Posterior vena cava (tissue), 2 donors: ENCODE measurements around the gene CCDC34. TPM values are rescaled to one million over a fixed set of nuclear protein-coding genes. Genes with fewer than 3 reads are reported as not detected.

Experiments
- DNase-seq: peaks from one replicate; pipeline ENCODE4 v3.0.0-alpha.2; 2020; ENCODE audit warnings: low spot score
- intact Hi-C, 2 donors: fragments of 100-400 bp; cut with DNase I; formaldehyde crosslinking; loops; one replicate each; pipeline versions ENCODE4 v1.14.1 to v1.14.2; 2022 to 2023
- total RNA-seq, 2 donors: library from RNA; stranded (reverse); fragmentation: NEBNext Ultra II Directional; extraction: Animal tissue kit (Norgen Biotek cat#: 25700); gene quantifications; one replicate each; pipeline ENCODE4 v1.2.1, GENCODE V29; 2021
- donor health status: DM: yes; HTN: yes; CAD: no.
- donor health status: DM: yes; HTN: yes; CAD: no.

CCDC34 gene
- total RNA-seq, 2 donors from 2014 or later, result 1.6 to 2.8 TPM

DNA sequence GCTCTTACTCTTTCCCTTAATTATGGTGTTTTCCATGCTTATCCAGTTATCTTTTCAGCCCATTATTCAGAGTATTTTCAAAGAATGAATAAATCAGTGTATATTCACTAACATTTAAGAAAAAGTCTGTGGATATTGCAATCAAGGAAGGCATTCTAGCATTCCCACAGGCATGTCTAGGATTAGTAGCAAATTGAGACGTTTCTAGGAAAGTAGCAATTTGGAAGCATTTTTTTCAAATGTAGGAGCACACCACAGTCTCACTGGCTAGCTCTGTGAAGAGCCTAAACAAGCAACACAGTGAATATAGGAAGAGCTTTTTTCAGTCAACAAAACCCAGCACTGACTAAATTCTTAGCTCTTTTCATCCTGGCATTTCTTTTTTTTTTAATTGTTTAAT lies 65.4 kb downstream of the CCDC34 start:
- intact Hi-C loops, result loop anchor here in 1 of 2 donors (10.0 kb wide), 1 partner anchor 113 kb away; no protein-coding TSS in a partner anchor
- no peak for DNase-seq

DNA sequence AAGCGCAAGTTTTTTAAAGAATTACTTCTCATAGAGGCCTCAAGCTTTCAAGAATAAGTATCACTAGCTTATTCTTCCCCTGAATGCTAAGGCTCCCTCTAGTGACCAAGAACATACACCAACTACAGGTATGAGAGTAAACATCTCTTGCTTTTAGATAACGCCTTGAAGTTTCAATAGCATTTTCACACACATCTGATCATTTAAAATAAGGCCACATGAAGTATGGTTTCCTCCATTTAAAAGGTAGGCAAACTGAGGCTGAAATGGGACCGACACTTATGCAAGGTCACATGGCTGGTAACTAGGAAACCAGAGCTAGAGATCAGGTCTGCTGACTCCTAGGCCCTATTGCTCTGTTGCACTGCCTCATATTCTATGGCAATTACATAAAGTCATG lies 66.5 kb downstream of the CCDC34 start:
- no peak for DNase-seq
- intact Hi-C loops, result loop anchor here in 1 of 2 donors (10.0 kb wide), 1 partner anchor 112 kb away; no protein-coding TSS in a partner anchor

DNA sequence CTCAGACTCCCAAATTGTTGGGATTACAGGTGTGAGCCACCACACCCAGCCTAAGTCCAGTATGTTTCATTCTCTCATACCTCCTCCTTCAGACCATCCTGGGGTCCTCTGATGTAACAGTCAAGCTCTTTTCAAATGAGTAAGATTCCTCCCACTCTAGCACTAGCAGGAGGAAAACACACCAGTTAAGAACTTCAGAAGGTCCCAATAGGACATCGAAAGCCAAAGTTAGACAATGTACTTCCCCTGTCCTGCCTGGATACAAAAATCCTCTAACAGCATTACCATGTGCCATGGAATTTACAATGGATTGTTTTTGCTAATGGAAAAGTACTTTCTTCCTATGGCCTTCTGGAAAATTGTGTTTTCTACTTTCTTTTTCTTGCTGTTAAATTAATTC lies 67.1 kb downstream of the CCDC34 start:
- intact Hi-C loops, result loop anchor here in 1 of 2 donors (10.0 kb wide), 1 partner anchor 111 kb away; no protein-coding TSS in a partner anchor
- no peak for DNase-seq

DNA sequence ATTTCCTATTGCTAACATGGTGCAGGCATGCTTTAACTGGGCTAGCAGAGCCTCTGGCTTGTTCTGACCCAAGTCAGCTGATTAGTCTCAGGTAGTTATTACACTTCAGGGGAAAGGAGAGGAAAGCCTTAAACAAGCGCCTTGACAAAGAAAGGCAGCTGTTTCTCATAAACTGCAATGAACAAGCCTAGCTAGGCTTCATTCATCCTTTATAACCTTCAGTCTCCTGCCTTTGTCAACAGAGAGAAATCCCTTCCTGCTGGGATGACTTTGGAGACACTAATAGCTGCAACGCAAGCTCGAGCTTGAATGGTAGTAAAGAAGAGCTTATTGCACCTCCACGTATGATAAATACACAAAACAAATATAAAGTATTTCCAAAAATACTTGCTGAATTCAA lies 68.4 kb downstream of the CCDC34 start:
- no peak for DNase-seq
- intact Hi-C loops, result loop anchor here in 1 of 2 donors (10.0 kb wide), 1 partner anchor 110 kb away; no protein-coding TSS in a partner anchor

DNA sequence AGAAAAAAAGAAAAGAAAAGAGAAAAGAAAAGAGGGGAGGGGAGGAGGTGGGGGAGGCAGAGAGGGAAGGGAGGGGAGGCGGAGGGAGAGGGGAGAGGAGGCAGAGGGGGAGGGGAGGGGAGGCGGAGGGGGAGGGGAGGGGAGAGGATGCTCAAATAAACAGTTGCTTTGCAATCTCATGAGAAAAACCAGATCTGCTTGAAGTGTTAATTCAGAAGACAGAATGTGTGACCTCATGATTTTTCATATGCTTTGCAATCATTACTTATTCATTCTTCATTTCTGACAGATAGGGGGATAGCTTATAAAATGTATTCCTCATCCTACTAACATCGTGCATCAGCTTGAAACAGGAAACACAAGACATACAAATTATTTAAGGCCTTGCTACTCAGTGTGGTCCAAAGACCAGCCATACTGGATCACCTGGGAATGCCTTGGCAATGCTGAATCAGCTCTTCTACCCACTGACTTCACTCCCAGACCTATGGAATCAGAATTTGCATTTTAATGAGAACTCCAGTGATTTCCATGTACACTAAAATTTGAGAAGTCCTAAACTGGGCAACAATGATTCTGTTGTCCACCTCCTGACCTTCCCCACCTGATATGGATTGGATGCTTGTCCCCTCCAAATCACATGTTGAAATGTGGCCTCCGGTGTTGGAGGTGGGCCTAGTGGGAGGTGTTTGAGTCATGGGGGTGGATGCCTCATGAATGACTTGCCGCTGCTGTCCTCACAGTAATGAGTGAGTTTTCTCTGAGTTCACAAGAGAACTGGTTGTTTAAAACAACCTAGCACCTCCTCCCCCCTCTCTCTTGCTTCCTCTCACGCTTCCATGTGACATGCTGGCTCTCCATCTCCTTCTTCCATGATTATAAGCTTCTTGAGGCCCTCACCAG lies 69.2 kb downstream of the CCDC34 start:
- intact Hi-C loops, result loop anchor here in 1 of 2 donors (10.0 kb wide), 1 partner anchor 109 kb away; no protein-coding TSS in a partner anchor
- no peak for DNase-seq

DNA sequence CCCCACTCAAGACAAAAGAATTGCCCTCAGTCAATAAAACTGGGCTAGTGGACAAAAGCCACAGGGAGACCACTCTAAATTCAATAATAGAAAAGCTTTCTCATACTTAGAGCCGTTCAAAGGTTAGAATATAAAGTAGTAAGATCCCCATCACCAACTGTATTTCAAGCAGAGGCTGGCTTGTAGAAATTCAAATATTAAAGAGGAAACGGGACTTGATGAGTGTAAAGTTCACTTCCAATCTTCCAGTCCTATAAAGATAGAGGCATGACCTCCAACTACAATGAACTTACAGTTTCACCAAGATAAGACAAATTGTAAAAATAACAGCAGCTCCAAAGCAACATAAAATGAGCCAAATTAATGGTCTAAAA lies 70.4 kb downstream of the CCDC34 start:
- intact Hi-C loops, result loop anchor here in 1 of 2 donors (10.0 kb wide), 1 partner anchor 108 kb away; no protein-coding TSS in a partner anchor
- no peak for DNase-seq

DNA sequence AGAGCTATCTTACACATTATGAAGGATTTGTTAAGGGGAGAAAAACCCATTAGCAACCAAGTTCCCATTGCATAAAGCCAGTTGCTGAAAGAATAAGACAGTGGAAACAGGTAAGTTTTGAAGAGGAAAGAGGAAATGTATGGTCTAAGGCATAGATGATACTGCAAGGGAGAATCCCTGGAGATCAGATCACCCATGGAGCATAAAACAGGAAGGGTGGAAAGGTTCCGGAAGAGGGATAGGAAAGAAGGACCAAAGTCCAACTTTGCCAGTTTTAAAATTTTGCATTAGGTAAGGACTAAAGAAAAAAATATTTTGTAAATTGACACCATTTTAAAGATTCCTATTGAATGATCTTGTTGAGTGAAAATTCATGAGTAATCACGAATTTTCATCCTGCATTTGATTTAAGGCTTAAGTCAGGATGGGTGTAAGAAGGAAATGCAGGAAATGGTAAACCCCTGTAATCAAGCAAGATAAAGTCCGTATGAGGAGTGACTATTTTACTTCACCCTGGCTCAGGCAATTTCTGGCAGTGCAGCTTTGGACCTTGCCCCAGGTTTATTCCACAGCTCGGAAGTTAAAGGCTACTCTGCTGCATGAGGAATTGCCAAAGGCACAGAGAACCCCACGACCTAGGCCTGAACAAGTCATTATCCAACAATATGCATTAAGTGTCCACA lies 70.9 kb downstream of the CCDC34 start:
- intact Hi-C loops, result loop anchor here in 1 of 2 donors (10.0 kb wide), 1 partner anchor 107 kb away; no protein-coding TSS in a partner anchor
- DNase-seq, result no peak

DNA sequence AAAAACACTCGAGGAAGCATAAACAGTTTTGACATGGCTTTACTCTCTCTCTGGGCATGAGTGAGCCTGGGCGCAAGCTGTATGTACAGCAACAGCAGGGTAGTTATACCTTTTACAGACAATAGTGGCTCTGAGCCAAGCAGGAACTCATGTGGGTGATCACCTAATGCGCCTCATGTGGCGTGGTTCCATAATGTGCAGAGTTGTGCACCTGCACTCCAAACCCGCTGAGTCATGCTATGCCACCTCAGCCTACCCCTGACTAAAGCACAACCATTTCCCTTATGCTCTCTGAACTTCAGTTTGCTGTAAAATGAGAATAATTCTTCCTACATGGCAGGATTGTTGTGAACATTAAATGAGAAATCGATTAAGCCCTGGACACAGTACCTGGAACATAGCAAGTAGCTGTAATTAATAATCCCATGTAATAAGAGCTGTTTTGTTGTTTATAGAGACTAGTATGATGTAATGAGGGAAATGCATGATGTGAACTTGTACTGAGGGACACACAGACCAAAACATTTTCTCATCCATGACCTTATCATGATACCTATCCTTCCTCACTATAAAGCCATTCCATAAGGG lies 71.6 kb downstream of the CCDC34 start:
- DNase-seq, result no peak
- intact Hi-C loops, result loop anchor here in 1 of 2 donors (10.0 kb wide), 1 partner anchor 107 kb away; no protein-coding TSS in a partner anchor

DNA sequence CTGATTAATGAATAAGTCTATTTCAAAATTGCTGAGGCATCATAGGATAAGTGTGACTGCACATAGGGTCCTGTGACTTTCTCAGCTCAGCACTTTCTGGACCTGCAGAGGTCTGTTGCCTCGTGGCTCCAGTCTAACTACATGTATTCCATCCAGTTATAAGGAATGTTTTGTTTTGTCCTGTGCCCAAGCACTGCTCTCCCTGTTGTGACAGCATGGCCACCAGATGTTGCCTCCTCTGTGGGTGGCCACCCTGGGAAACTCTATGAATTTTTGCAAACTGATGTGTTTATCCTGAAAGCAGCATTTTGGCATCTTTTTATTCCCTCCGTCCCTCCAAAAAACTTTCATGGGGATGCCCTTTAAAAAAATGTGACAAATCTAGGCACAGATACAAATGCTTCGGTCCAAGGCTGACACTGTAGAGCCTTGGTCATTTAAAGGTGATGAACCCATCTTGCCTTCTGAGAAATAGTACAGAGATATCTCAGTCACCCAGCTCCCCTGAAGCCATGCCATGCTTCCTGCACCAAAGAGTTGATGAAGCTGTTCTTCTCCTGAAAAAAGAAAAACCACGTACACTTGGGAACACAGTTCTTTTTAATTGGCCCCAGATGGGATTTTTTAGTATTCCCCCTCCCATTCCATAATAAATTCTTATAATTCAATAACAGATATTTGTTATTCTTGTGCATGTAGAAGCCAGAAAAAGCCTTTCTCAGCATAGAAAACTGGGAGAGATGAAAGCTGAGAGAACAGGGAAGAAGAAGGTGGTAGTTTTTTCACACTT lies 72.6 kb downstream of the CCDC34 start:
- intact Hi-C loops, result loop anchor here in 1 of 2 donors (10.0 kb wide), 1 partner anchor 106 kb away; no protein-coding TSS in a partner anchor
- no peak for DNase-seq

Other genes starting within 250 kb of the CCDC34 start
- 10 to 100 TPM; 10.8 to 15.4 TPM for gene LGR4, start 109.6 kb upstream of the CCDC34 start, total RNA-seq
- gene LIN7C, start 143.6 kb upstream of the CCDC34 start, total RNA-seq, result 10 to 100 TPM; 33.6 to 37.1 TPM